Subcutaneous abdominal adipose tissue (tissue), 5 donors: ENCODE measurements around the gene GNB3.
"Not testable (repeated sequence)": the region's sequence is repeated elsewhere in the genome, so short reads cannot be mapped to it uniquely, and the experiment has no call there.

Experiments used
- H3K27ac ChIP-seq: one replicate; pipeline ENCODE4 v1.7.0; 2013; ENCODE audit warnings: low read depth, mild to moderate bottlenecking, inconsistent platforms, low read length, moderate library complexity
- H3K27me3 ChIP-seq, 5 donors: one replicate each; pipeline ENCODE4 v1.7.0; 2013; ENCODE audit warnings: low read length in 5 of 5, inconsistent platforms in 1 of 5; ENCODE audit not compliant: control insufficient read depth in 5 of 5, insufficient read depth in 4 of 5
- H3K36me3 ChIP-seq, 5 donors: one replicate each; pipeline ENCODE4 v1.7.0; 2013; ENCODE audit warnings: low read length in 5 of 5; ENCODE audit not compliant: control insufficient read depth in 5 of 5, insufficient read depth in 5 of 5
- H3K4me1 ChIP-seq, 5 donors: one replicate each; pipeline ENCODE4 v1.7.0; 2013; ENCODE audit warnings: low read length in 5 of 5, mild to moderate bottlenecking in 3 of 5, moderate library complexity in 1 of 5; ENCODE audit not compliant: control insufficient read depth in 5 of 5, insufficient read depth in 5 of 5
- H3K4me3 ChIP-seq, 5 donors: one replicate each; pipeline ENCODE4 v1.7.0; 2013; ENCODE audit warnings: low read length in 5 of 5, low read depth in 1 of 5
- H3K9ac ChIP-seq, 5 donors: one replicate each; pipeline ENCODE4 v1.7.0; 2013; ENCODE audit warnings: low read length in 5 of 5, mild to moderate bottlenecking in 4 of 5, moderate library complexity in 3 of 5
- H3K9me3 ChIP-seq, 5 donors: one replicate each; pipeline ENCODE4 v1.7.0; 2013; ENCODE audit warnings: low read length in 5 of 5; ENCODE audit not compliant: control insufficient read depth in 5 of 5
- donor health status: healthy.
- donor health status: healthy.
- donor health status: healthy.
- donor health status: healthy.
- donor health status: healthy.

The GNB3 gene

GRCh38 chr12:6888360-6888759 is 47.6 kb downstream of the GNB3 start:
- Histone ChIP-seq H3K36me3 (peaks cover 0 to 18% (median 7%) of the 10 kb centered on the region in 5 donors), H3K27ac (no peak overlapping the region), H3K27me3 (no peaks in the 10 kb centered on the region), H3K9me3 (no peaks in the 10 kb centered on the region), H3K4me3 (no peak overlapping the region), H3K9ac (no peak overlapping the region), H3K4me1 (peaks cover 0 to 13% (median 11%) of the 10 kb centered on the region in 5 donors)

GRCh38 chr12:6888794-6889193 is 48.1 kb downstream of the GNB3 start:
- H3K9ac ChIP-seq, H3K4me3 ChIP-seq, H3K27me3 ChIP-seq, H3K9me3 ChIP-seq, H3K27ac ChIP-seq: not testable (repeated sequence)
- H3K4me1 ChIP-seq, result peaks cover 0 to 13% (median 11%) of the 10 kb centered on the region in 5 donors
- H3K36me3 ChIP-seq, result peaks cover 0 to 15% (median 5%) of the 10 kb centered on the region in 5 donors

GRCh38 chr12:6889775-6890573 is 49.2 kb downstream of the GNB3 start:
- peak overlapping the region in 2 of 5 donors; percentile 68 to 76 for H3K4me3 ChIP-seq
- H3K9me3 ChIP-seq, result not testable (repeated sequence)
- H3K9ac ChIP-seq, result peak overlapping the region in 3 of 5 donors; percentile 43 to 79 (median 75)

GRCh38 chr12:6890789-6891645 is 50.3 kb downstream of the GNB3 start:
- Histone ChIP-seq H3K4me3 (peak overlapping the region; percentile 61 to 76 (median 69)), H3K9ac (peak overlapping the region; percentile 77 to 94 (median 88))

More at GRCh38 chr12:6889775-6890573, 49.2 kb downstream of the GNB3 start:
- not testable (repeated sequence) for H3K36me3 ChIP-seq, H3K27me3 ChIP-seq
- peak overlapping the region; percentile 95 for H3K27ac ChIP-seq
- H3K4me1 ChIP-seq, result peaks cover 0 to 13% (median 11%) of the 10 kb centered on the region in 5 donors

GRCh38 chr12:6891646-6892001 is 50.9 kb downstream of the GNB3 start:
- H3K27me3 ChIP-seq, result no peaks in the 10 kb centered on the region
- H3K4me1 ChIP-seq, result peaks cover 0 to 13% (median 11%) of the 10 kb centered on the region in 5 donors
- peak overlapping the region; percentile 61 to 75 (median 65) for H3K4me3 ChIP-seq
- H3K9ac ChIP-seq, result peak overlapping the region; percentile 77 to 94 (median 88)
- H3K27ac ChIP-seq, result peak overlapping the region; percentile 94
- no peaks in the 10 kb centered on the region for H3K9me3 ChIP-seq
- H3K36me3 ChIP-seq, result no peaks in the 10 kb centered on the region

More at GRCh38 chr12:6890789-6891645, 50.3 kb downstream of the GNB3 start:
- no peaks in the 10 kb centered on the region for H3K36me3 ChIP-seq
- H3K27ac ChIP-seq, result peak overlapping the region; percentile 95
- H3K4me1 ChIP-seq, result peaks cover 0 to 13% (median 11%) of the 10 kb centered on the region in 5 donors
- H3K27me3 ChIP-seq, result no peaks in the 10 kb centered on the region
- no peaks in the 10 kb centered on the region for H3K9me3 ChIP-seq

GRCh38 chr12:6892683-6893082 is 52.0 kb downstream of the GNB3 start:
- not testable (repeated sequence) for H3K36me3 ChIP-seq, H3K27ac ChIP-seq, H3K9ac ChIP-seq, H3K9me3 ChIP-seq, H3K4me3 ChIP-seq, H3K27me3 ChIP-seq
- peaks cover 0 to 13% (median 11%) of the 10 kb centered on the region in 5 donors for H3K4me1 ChIP-seq

- no peak overlapping the region for H3K9ac ChIP-seq
- H3K4me1 ChIP-seq, result peaks cover 0 to 13% (median 11%) of the 10 kb centered on the region in 5 donors
- no peak overlapping the region for H3K4me3 ChIP-seq
- no peaks in the 10 kb centered on the region for H3K27me3 ChIP-seq
- no peaks in the 10 kb centered on the region for H3K9me3 ChIP-seq
- H3K36me3 ChIP-seq, result no peaks in the 10 kb centered on the region
- H3K27ac ChIP-seq, result no peak overlapping the region
Measured at GRCh38 chr12:6894321-6894720, 53.6 kb downstream of the GNB3 start.
